Measurements from ENCODE around the gene MBD6.

Gene MBD6

DNA sequence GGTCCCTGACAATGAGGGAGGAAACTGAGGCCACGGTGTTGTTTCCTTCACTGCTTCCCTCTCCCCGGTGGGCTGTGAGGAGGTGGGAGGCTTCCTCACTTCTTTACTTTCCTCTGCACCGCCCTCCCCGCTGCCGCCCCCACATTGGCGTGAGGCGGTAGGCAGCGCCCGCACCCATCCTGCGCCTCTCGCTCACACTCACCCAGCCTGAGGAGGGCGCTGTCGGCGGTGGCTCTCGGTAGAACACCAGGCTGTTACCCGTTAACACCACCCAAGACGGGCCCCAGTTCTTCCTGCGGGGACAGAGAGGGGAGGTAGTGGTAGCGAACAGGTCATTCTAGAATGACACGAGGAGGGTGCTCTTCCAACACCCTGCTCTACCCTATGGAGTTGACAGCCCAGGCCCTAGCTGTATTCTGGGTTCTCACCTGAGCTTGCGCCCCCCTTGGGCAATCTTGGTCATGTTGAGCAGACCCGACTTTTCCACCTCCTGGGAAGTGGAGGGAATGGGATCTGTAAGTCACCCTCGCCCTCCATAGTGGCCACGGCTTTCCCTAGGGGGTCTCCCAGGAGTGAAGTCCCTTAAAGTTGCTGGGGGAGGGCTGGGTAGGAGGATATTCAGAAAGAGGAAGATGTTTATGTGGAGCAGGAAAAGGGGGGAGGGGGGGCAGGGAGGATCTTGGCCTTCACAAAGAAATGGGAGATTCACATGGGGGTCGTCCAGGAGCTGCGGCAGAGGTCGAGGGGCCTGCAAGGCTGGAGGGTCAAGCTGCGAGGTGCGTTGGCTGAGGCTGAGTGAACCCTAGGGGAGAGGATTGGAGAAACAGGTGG lies 46.2 kb upstream of the MBD6 start (continued):
- TF ChIP-seq CSRNP3 (CRISPR knock-in tag; IDR thresholded peaks at IDR 0.05) (no peak), ARNTL (CRISPR knock-in tag; IDR thresholded peaks at IDR 0.05; ENCODE audit: borderline replicate concordance, low read depth) (no peak)

GRCh38 chr12:57476993-57477709 lies 45.5 kb upstream of the MBD6 start:
- TF ChIP-seq, protein P1, sequence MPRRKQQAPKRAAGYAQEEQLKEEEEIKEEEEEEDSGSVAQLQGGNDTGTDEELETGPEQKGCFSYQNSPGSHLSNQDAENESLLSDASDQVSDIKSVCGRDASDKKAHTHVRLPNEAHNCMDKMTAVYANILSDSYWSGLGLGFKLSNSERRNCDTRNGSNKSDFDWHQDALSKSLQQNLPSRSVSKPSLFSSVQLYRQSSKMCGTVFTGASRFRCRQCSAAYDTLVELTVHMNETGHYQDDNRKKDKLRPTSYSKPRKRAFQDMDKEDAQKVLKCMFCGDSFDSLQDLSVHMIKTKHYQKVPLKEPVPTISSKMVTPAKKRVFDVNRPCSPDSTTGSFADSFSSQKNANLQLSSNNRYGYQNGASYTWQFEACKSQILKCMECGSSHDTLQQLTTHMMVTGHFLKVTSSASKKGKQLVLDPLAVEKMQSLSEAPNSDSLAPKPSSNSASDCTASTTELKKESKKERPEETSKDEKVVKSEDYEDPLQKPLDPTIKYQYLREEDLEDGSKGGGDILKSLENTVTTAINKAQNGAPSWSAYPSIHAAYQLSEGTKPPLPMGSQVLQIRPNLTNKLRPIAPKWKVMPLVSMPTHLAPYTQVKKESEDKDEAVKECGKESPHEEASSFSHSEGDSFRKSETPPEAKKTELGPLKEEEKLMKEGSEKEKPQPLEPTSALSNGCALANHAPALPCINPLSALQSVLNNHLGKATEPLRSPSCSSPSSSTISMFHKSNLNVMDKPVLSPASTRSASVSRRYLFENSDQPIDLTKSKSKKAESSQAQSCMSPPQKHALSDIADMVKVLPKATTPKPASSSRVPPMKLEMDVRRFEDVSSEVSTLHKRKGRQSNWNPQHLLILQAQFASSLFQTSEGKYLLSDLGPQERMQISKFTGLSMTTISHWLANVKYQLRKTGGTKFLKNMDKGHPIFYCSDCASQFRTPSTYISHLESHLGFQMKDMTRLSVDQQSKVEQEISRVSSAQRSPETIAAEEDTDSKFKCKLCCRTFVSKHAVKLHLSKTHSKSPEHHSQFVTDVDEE (CRISPR knock-in tag; IDR thresholded peaks at IDR 0.05) = no peak
- TF ChIP-seq GLIS3 (CRISPR knock-in tag; IDR thresholded peaks at IDR 0.05) = no peak
- no peak for TF ChIP-seq ZNF8 (CRISPR knock-in tag; IDR thresholded peaks at IDR 0.05)
- TF ChIP-seq CREB5 (CRISPR knock-in tag; IDR thresholded peaks at IDR 0.05; ENCODE audit: low read depth) = no peak
- TF ChIP-seq BACH2 (CRISPR knock-in tag; IDR thresholded peaks at IDR 0.05; ENCODE audit: borderline replicate concordance) = no peak
- no peak for TF ChIP-seq TOX (CRISPR knock-in tag; IDR thresholded peaks at IDR 0.05; ENCODE audit: borderline replicate concordance)
- no peak for TF ChIP-seq ISL1 (CRISPR knock-in tag; IDR thresholded peaks at IDR 0.05)
- TF ChIP-seq OSR1 (CRISPR knock-in tag; IDR thresholded peaks at IDR 0.05) = no peak
- TF ChIP-seq CSRNP3 (CRISPR knock-in tag; IDR thresholded peaks at IDR 0.05) = no peak
- TF ChIP-seq ZFP3 (CRISPR knock-in tag; IDR thresholded peaks at IDR 0.05) = no peak
- TF ChIP-seq CSDC2 (CRISPR knock-in tag; IDR thresholded peaks at IDR 0.05) = no peak
- no peak for TF ChIP-seq ARNTL (CRISPR knock-in tag; IDR thresholded peaks at IDR 0.05; ENCODE audit: borderline replicate concordance, low read depth)
- no peak for TF ChIP-seq SNAI2 (CRISPR knock-in tag; IDR thresholded peaks at IDR 0.05)
- TF ChIP-seq, protein P2, sequence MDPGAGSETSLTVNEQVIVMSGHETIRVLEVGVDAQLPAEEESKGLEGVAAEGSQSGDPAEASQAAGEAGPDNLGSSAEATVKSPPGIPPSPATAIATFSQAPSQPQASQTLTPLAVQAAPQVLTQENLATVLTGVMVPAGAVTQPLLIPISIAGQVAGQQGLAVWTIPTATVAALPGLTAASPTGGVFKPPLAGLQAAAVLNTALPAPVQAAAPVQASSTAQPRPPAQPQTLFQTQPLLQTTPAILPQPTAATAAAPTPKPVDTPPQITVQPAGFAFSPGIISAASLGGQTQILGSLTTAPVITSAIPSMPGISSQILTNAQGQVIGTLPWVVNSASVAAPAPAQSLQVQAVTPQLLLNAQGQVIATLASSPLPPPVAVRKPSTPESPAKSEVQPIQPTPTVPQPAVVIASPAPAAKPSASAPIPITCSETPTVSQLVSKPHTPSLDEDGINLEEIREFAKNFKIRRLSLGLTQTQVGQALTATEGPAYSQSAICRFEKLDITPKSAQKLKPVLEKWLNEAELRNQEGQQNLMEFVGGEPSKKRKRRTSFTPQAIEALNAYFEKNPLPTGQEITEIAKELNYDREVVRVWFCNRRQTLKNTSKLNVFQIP (CRISPR knock-in tag; IDR thresholded peaks at IDR 0.05; ENCODE audit: borderline replicate concordance, low read depth) = no peak
- no peak for TF ChIP-seq RARB (CRISPR knock-in tag; IDR thresholded peaks at IDR 0.05)
- TF ChIP-seq TCF4 (CRISPR knock-in tag; IDR thresholded peaks at IDR 0.05; ENCODE audit: borderline replicate concordance) = no peak
- TF ChIP-seq, protein P3, sequence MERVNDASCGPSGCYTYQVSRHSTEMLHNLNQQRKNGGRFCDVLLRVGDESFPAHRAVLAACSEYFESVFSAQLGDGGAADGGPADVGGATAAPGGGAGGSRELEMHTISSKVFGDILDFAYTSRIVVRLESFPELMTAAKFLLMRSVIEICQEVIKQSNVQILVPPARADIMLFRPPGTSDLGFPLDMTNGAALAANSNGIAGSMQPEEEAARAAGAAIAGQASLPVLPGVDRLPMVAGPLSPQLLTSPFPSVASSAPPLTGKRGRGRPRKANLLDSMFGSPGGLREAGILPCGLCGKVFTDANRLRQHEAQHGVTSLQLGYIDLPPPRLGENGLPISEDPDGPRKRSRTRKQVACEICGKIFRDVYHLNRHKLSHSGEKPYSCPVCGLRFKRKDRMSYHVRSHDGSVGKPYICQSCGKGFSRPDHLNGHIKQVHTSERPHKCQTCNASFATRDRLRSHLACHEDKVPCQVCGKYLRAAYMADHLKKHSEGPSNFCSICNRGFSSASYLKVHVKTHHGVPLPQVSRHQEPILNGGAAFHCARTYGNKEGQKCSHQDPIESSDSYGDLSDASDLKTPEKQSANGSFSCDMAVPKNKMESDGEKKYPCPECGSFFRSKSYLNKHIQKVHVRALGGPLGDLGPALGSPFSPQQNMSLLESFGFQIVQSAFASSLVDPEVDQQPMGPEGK (CRISPR knock-in tag; IDR thresholded peaks at IDR 0.05; ENCODE audit: borderline replicate concordance) = no peak
- ATAC-seq = no peak

All from SK-N-SH treated with all-trans-retinoic acid at 6 μM for 48 hours (cell line).